HepG2 (cell line): ENCODE measurements around the gene SPATA25. TPM values are rescaled to one million over a fixed set of nuclear protein-coding genes. Genes with fewer than 3 reads are reported as not detected.

Experiments used
- DR1 ChIP-seq: sonication (generic); formaldehyde crosslinking; IDR thresholded peaks from 2 replicates; pipeline ENCODE4 v1.8.0; 2021; ENCODE audit warnings: mild to moderate bottlenecking, missing genetic modification reagents, inconsistent platforms
- FOSL1 ChIP-seq: sonication (generic); formaldehyde crosslinking; IDR thresholded peaks from 2 replicates; pipeline ENCODE4 v1.9.0; 2021; ENCODE audit warnings: missing genetic modification reagents, borderline replicate concordance
- HDAC6 ChIP-seq: fragments of 200-600 bp; sonication (generic); IDR thresholded peaks from 2 replicates; pipeline ENCODE4 v1.7.0; 2017; ENCODE audit warnings: mild to moderate bottlenecking, antibody characterized with exemption, low read length, low read depth
- HNF4G ChIP-seq, 2 experiments: sonication (generic) in 1 of 2; formaldehyde crosslinking in 1 of 2; IDR thresholded peaks; 2 replicates each; pipeline versions ENCODE4 v1.4.0 to v1.6.1; 2011 to 2020; ENCODE audit warnings: borderline replicate concordance in 2 of 2, low read depth in 2 of 2, mild to moderate bottlenecking in 2 of 2, low read length in 1 of 2, missing genetic modification reagents in 1 of 2, moderate library complexity in 1 of 2
- SUZ12 ChIP-seq: fragments of 150-350 bp; IDR thresholded peaks from 2 replicates; pipeline ENCODE4 v1.6.1; 2014; ENCODE audit warnings: low read depth, low read length
- TAF15 ChIP-seq: fragments of 200-400 bp; formaldehyde crosslinking; IDR thresholded peaks from one replicate; pipeline ENCODE4 v1.6.1; 2018; ENCODE audit warnings: mild to moderate bottlenecking, low read depth, low read length; ENCODE audit not compliant: poor library complexity, severe bottlenecking
- ZNF674 ChIP-seq: sonication (generic); formaldehyde crosslinking; IDR thresholded peaks from 2 replicates; pipeline ENCODE4 v1.5.0; 2020; ENCODE audit warnings: low read depth, mild to moderate bottlenecking, missing genetic modification reagents
- ZNF766 ChIP-seq: sonication (generic); formaldehyde crosslinking; IDR thresholded peaks from 2 replicates; pipeline ENCODE4 v1.5.0; 2020; ENCODE audit warnings: missing genetic modification reagents, borderline replicate concordance
- polyA plus RNA-seq, 8 experiments: library from polyadenylated mRNA; depleted of rRNA in 3 of 8; stranded (reverse) in 7 of 8; unstranded in 1 of 8; fragments of >200 nt; fragmentation: Illumina TruSeq in 4 of 8; extraction: Trizol in 4 of 8; gene quantifications; 2 replicates each; pipeline versions ENCODE4 v1.2.1 to v1.2.3, GENCODE V29; 2011 to 2016; ENCODE audit warnings: low read depth in 4 of 8, missing spikeins in 1 of 8, mixed read lengths in 1 of 8; ENCODE audit not compliant: insufficient read depth in 1 of 8
- total RNA-seq, 5 experiments: library from RNA; depleted of rRNA; stranded (reverse); fragments of >200 nt; fragmentation: Illumina TruSeq; extraction: Trizol; gene quantifications; 2 replicates each; pipeline ENCODE4 v1.2.3, GENCODE V29; 2016; ENCODE audit warnings: low read depth in 1 of 5
- TF ChIP-seq, protein P1 (sequence below), 2 experiments: IDR thresholded peaks; 2 replicates each; pipeline ENCODE4 v1.6.1; 2011 to 2012; ENCODE audit warnings: low read length in 2 of 2, borderline replicate concordance in 1 of 2, low read depth in 1 of 2, mild to moderate bottlenecking in 1 of 2, moderate library complexity in 1 of 2
- TF ChIP-seq, protein P2 (sequence below): IDR thresholded peaks from 2 replicates; pipeline ENCODE4 v1.6.1; 2016; ENCODE audit warnings: low read depth, control low read depth
- TF ChIP-seq, protein P3 (sequence below): IDR thresholded peaks from 2 replicates; pipeline ENCODE4 v1.6.1; 2016; ENCODE audit warnings: missing biosample characterization, missing genetic modification reagents, low read depth
- TF ChIP-seq, protein P4 (sequence below): IDR thresholded peaks from 2 replicates; pipeline ENCODE4 v1.6.1; 2012; ENCODE audit warnings: low read depth, low read length, improper control_type of control experiment
- TF ChIP-seq, protein P5 (sequence below): IDR thresholded peaks from 2 replicates; pipeline ENCODE4 v1.6.1; 2018; ENCODE audit warnings: missing genetic modification reagents, mild to moderate bottlenecking, missing compliant biosample characterization
- TF ChIP-seq, protein P6 (sequence below): sonication (generic); formaldehyde crosslinking; IDR thresholded peaks from 2 replicates; pipeline ENCODE4 v1.4.0; 2020; ENCODE audit warnings: missing genetic modification reagents

Gene SPATA25
- total and polyA plus RNA-seq, 2 of the 13 experiments (the other 11 are each of a cell fraction or from before 2014, with no cell fraction given): 4.8 to 7.6 TPM

DNA sequence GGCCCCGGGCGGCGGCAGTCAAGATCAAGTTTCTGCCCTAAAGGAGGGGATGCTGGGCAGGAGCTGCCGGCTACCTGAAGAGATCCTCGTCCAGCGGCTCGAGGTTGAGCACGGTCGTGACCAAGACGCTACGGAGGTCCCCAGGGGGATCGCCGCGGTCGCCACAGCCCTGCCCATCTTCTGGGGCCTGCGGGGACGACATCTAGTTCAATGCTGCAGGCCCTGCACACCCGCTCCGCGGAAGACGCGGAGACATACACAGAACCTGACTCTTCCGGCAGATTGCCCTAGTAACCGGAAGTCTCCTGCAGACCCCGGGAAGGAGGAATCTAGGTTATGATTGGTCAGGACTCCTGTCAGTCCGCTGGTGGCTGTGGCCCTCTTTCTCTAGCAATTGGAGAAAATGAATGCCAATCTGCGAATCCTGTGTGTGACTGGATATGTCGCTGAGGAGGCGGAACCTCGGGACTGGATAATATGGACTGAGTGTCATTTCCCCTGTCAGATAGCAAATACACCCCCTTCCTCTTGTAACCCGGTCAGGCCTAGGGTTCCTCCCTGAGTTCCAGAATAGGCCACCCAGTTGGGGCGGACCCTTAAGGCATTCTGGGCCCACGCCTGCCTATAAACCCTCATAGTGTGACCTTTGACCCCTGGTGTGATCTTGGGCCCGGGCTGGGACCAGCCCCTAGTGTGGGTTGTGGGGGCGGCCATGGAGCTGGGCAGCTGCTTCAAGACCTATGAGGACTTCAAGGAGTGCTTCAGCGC, 30.1 kb downstream of the SPATA25 start, which contains the start of the genes ACOT8 and ZSWIM3 (continued):
- TF ChIP-seq, protein P1, sequence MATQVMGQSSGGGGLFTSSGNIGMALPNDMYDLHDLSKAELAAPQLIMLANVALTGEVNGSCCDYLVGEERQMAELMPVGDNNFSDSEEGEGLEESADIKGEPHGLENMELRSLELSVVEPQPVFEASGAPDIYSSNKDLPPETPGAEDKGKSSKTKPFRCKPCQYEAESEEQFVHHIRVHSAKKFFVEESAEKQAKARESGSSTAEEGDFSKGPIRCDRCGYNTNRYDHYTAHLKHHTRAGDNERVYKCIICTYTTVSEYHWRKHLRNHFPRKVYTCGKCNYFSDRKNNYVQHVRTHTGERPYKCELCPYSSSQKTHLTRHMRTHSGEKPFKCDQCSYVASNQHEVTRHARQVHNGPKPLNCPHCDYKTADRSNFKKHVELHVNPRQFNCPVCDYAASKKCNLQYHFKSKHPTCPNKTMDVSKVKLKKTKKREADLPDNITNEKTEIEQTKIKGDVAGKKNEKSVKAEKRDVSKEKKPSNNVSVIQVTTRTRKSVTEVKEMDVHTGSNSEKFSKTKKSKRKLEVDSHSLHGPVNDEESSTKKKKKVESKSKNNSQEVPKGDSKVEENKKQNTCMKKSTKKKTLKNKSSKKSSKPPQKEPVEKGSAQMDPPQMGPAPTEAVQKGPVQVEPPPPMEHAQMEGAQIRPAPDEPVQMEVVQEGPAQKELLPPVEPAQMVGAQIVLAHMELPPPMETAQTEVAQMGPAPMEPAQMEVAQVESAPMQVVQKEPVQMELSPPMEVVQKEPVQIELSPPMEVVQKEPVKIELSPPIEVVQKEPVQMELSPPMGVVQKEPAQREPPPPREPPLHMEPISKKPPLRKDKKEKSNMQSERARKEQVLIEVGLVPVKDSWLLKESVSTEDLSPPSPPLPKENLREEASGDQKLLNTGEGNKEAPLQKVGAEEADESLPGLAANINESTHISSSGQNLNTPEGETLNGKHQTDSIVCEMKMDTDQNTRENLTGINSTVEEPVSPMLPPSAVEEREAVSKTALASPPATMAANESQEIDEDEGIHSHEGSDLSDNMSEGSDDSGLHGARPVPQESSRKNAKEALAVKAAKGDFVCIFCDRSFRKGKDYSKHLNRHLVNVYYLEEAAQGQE (IDR thresholded peaks at IDR 0.05; ENCODE audit: borderline replicate concordance in 1 of 2, low read depth in 1 of 2, low read length in 2 of 2): peak in 1 of 2 experiments; percentile 66; a peak in 2 of 4 replicates
- TF ChIP-seq ZNF766: peak; percentile 52
- no peak; the same call in 1 of the 2 replicates for TF ChIP-seq ZNF674 (CRISPR knock-in tag)
- no peak for TF ChIP-seq SUZ12
- TF ChIP-seq HDAC6: no peak
- TF ChIP-seq, protein P2, sequence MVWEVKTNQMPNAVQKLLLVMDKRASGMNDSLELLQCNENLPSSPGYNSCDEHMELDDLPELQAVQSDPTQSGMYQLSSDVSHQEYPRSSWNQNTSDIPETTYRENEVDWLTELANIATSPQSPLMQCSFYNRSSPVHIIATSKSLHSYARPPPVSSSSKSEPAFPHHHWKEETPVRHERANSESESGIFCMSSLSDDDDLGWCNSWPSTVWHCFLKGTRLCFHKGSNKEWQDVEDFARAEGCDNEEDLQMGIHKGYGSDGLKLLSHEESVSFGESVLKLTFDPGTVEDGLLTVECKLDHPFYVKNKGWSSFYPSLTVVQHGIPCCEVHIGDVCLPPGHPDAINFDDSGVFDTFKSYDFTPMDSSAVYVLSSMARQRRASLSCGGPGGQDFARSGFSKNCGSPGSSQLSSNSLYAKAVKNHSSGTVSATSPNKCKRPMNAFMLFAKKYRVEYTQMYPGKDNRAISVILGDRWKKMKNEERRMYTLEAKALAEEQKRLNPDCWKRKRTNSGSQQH: peak; percentile 70; the same call in 1 of the 2 replicates
- TF ChIP-seq, protein P3, sequence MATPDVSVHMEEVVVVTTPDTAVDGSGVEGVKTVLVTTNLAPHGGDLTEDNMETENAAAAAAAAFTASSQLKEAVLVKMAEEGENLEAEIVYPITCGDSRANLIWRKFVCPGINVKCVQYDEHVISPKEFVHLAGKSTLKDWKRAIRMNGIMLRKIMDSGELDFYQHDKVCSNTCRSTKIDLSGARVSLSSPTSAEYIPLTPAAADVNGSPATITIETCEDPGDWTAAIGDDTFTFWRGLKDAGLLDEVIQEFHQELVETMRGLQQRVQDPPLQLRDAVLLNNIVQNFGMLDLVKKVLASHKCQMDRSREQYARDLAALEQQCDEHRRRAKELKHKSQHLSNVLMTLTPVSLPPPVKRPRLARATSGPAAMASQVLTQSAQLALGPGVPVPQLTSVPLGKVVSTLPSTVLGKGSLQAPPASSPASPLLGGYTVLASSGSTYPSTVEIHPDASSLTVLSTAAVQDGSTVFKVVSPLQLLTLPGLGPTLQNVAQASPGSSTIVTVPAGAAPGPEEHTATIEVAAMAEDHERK: 0 out of 2 replicates have a peak, but pooled peaks have one; percentile 22
- TF ChIP-seq FOSL1: no peak; the same call in 1 of the 2 replicates
- peak; percentile 98 for TF ChIP-seq DR1 (CRISPR knock-in tag)
- TF ChIP-seq, protein P4, sequence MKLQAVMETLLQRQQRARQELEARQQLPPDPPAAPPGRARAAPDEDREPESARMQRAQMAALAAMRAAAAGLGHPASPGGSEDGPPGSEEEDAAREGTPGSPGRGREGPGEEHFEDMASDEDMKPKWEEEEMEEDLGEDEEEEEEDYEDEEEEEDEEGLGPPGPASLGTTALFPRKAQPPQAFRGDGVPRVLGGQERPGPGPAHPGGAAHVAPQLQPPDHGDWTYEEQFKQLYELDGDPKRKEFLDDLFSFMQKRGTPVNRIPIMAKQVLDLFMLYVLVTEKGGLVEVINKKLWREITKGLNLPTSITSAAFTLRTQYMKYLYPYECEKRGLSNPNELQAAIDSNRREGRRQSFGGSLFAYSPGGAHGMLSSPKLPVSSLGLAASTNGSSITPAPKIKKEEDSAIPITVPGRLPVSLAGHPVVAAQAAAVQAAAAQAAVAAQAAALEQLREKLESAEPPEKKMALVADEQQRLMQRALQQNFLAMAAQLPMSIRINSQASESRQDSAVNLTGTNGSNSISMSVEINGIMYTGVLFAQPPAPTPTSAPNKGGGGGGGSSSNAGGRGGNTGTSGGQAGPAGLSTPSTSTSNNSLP: no peak; the same call in 1 of the 2 replicates
- TF ChIP-seq HNF4G (IDR thresholded peaks at IDR 0.05; ENCODE audit: borderline replicate concordance, low read depth, low read length): peak; percentile 63
- peak; percentile 78 for TF ChIP-seq HNF4G (CRISPR knock-in tag; IDR thresholded peaks at IDR 0.05; ENCODE audit: borderline replicate concordance, low read depth)
- TF ChIP-seq TAF15: peak; percentile 82
- TF ChIP-seq, protein P5, sequence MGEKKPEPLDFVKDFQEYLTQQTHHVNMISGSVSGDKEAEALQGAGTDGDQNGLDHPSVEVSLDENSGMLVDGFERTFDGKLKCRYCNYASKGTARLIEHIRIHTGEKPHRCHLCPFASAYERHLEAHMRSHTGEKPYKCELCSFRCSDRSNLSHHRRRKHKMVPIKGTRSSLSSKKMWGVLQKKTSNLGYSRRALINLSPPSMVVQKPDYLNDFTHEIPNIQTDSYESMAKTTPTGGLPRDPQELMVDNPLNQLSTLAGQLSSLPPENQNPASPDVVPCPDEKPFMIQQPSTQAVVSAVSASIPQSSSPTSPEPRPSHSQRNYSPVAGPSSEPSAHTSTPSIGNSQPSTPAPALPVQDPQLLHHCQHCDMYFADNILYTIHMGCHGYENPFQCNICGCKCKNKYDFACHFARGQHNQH (CRISPR knock-in tag): peak; percentile 99
- TF ChIP-seq, protein P6, sequence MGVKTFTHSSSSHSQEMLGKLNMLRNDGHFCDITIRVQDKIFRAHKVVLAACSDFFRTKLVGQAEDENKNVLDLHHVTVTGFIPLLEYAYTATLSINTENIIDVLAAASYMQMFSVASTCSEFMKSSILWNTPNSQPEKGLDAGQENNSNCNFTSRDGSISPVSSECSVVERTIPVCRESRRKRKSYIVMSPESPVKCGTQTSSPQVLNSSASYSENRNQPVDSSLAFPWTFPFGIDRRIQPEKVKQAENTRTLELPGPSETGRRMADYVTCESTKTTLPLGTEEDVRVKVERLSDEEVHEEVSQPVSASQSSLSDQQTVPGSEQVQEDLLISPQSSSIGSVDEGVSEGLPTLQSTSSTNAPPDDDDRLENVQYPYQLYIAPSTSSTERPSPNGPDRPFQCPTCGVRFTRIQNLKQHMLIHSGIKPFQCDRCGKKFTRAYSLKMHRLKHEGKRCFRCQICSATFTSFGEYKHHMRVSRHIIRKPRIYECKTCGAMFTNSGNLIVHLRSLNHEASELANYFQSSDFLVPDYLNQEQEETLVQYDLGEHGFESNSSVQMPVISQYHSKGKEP (CRISPR knock-in tag): peak; percentile 82; the same call in 1 of the 2 replicates
